GM21423 (cell line): ENCODE data around the gene HEYL.

ENCODE experiments used
- ATAC-seq: cut with Tn5 transposase; IDR thresholded peaks from one replicate; pipeline ENCODE4 v1.9.1; 2021; ENCODE audit warnings: mild to moderate bottlenecking, moderate library complexity; ENCODE audit not compliant: unreplicated experiment

HEYL gene

GRCh38 chr1:39668111-39668510 lies 28.7 kb upstream of the HEYL start:
- no peak for ATAC-seq

DNA sequence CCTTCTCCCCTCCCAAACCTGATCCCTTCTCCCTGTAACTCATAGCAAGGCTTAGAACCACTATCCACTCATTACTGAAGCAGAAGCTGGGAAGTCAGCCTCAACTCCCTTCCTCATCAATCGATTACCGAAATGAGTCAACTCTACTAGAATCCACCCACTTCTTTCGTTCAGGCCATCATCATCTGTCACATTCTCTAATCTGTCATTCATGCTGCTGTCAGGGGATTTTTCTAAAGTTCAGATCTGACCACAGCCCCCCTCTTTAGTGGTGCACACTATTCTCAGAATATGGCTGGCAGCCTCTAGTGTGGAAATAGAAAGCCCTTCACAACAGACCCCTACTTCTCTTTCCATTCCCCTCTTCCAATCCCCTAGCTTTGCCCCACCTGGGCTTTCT lies 27.3 kb upstream of the HEYL start:
- peak; percentile 73 for ATAC-seq

DNA sequence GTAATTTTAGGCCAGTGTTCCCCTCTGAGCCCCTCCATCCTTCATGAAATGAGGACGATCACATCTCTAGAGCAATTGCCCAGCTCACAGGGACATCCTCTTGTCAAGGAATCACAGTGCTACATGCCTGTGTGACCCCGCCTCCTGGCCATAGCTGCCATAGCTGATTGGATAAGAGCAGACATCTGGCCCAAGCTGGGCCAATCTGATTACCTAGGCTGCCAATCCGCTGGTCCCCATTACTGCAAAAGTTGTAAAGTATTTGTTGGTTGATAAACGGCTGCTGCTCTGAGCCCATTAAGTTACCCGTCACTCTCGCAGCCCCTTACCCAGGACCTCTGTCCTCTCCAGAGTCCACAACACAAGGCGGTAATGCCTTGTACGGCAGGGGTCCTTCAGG lies 24.1 kb upstream of the HEYL start:
- ATAC-seq: no peak

DNA sequence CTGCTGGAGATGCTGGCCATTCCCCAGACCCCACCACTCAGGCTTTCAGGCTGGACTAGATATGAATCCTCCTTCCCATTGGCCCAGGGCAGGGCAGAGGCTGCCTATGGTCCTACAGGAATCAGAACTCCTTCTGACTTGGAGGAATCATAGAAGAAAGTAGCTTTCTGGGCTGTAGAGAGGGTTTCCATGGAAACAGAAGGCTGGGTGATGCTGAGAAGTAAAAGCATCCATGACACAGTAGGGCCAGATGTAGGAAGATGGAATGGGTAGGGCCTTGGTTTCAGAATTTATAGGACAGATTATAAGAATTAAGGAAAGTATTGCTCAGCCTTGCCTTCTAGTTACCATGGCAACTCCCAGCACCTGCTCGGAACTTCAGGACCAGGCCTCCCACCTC lies 23.4 kb upstream of the HEYL start:
- ATAC-seq: no peak

GRCh38 chr1:39659538-39659937 lies 20.1 kb upstream of the HEYL start:
- no peak for ATAC-seq

DNA sequence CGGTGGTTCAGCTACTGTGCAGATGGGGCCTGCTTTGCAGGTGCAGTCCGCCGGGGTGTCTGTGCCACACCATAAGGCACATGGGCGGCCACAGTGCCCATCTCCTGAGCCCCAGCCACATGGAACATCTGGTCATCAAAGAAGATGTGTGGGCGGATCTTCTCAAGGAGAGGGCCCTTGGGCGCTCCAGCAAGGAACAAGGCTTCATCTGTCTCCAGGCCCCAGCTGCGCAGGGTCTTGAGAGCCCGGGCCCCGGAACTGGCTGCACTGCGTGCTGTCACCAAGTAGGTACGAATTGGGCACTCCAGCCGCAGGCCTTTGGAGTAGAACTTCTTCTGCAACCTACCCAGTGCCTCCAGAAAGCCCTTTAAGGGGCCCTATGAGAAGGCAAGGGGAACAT lies 19.7 kb upstream of the HEYL start:
- no peak for ATAC-seq

- no peak for ATAC-seq
Observed at GRCh38 chr1:39657923-39658485, 18.6 kb upstream of the HEYL start.

- ATAC-seq: no peak
Observed at GRCh38 chr1:39657402-39657801, 18.0 kb upstream of the HEYL start.

DNA sequence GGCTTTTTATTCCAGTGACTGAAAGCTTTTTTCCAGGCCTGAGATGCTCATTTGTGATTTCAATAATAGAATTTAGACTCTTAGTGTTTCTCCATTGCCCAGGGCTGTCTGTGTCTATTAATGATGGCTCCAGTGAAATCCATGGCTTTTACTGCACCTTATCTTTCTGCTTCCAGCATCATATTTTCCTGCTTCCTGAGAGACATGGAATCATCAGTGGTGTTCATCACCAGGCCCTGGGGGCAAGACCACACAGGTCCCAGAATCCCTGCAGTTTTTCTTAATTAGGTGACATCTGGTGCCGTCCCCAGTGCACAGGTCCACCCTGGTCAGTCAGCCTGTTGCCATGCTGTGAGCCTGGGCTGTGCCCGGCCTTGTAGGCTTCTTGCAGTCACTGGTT lies 16.9 kb upstream of the HEYL start:
- no peak for ATAC-seq

GRCh38 chr1:39655578-39656268 lies 16.3 kb upstream of the HEYL start:
- no peak for ATAC-seq

DNA sequence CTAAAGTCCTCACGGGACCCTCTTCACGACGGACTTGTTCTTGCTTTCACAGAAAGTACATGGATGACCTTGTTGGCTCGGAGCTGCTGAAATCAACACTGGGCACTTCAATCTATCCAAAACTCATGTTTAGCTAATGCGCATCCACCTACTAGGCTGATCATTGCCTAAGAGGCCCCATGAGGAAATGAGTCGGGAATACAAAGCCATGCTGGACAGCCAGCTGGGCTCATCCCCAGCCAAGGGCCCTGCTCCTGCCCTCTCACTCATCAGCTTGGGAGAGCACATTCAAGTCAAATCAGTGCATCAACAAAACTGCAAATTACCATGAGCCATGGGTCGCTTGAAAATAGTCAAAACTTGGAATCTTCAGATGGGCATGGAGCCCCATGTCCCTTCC lies 14.8 kb upstream of the HEYL start:
- ATAC-seq: no peak

DNA sequence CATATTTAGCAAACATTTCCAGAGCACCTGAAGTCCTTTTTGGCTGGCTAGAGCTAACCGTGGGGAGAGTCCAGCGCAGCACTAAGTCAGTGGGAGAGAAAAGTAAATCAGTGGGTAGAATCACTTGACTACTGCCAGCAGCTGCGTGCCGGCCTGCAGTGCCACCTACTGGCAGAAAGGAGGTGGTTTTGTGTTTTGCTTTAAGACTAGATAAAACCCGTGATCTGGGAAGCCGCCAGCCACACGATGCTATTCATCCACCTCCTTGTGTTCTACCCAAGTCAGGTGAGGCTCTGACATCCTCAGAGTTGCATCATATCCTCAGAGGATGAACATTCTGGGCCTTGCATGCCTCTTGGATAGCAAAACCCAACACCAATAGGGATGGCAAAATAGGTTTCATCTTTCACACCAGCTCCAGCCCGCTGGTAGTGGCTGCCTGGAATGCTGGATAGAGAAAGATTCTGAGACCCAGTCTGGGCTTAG lies 14.1 kb upstream of the HEYL start:
- ATAC-seq: no peak

DNA sequence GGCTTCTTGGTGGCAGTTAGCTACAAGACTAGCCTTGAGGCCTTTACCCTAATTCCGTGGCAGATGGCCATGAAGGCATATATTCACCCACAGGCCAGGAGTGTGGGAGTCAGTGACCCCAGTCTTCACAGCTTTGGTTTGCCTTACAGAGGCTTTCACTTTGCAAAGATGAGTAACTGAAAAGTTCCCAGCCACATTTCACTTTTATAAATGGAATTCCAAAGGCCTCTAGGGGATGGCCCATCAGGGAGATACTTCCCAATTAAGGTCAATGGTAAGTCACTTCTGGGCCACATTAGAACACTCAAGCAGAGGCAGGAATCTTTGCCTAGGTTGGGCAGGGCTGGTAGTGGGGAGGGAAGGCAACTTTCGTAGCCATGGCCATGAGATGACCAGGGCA lies 13.1 kb upstream of the HEYL start:
- no peak for ATAC-seq

DNA sequence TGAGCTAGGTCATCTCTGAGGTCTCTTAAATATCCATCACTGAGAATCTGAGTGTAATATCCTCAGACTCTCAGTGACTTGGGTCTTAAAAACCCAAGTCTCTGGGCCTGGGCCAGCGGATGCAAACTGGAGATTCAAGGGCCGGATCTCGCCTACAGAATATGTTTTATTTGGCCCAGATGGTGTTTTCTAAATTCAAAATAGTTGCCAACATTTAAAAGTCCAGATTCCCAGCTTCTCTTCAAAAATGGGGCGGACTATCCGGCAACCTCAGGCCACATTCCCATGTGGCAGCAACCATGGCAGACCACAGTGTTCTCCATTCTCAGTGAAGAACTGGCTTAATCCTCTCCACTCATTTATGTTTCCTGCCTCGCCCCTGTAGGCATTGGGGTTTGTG lies 12.7 kb upstream of the HEYL start:
- no peak for ATAC-seq

DNA sequence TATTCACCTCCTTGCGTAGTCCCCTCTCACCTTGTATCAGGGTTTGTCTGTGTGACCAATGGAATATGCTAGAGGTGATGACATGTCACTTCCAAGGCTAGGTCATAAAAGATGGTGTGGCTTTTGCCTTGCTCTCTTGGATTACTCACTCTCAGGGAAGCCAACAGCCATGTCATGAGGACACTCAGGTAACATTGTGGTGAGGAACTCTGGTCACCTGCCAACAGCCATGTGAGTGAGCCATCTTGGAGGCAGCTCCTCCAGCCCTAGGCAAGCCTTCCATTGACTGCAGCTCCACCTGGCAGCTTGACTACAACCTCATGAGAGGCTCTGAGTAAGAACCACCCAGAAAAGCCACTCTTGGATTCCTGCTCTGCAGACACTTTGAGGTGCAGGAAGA lies 11.0 kb upstream of the HEYL start:
- no peak for ATAC-seq

DNA sequence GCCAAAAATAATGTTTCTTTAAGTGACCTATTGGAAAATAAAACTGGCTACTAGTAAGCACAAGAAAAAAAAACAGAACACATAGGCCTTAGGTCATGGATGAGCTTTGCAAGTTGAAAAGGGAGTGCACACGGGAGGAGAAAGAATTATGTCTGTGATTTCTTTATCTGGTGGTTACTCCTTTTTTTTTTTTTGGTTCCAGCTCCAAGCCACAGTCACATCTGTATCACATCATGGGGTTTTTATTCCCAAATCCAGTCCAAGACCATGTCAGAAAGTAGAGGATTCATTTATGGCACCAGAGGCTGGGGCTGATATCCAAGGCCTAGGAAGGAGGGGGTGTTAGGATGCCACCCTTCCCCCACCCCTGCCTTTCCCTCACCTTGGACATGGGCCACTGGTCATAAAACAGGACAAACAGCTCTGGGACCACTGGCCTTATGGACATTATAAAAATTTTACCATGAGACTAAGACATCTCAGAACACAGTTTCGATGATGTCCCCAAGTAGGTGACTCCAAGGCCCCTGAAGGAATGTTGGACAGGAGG lies 10.3 kb upstream of the HEYL start:
- no peak for ATAC-seq

DNA sequence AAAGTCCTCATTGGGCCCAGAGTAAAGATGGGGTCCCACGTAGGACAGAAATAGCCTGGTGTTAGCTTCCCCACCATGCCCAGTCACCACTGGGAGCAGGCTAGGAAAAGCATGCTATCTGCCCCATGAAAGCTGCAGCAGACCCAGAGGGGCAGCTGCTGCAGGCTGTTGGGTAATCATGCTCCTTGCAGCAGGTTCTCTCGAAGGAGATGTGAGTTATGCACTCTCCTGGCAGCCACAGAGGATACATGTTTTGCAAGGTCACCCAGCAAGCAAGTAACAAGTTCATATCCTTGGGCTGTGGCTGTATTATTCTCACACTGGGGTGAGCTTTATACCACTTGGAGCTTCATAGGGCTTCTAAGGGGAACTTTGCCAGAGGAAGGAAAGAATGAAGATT lies 9.1 kb upstream of the HEYL start:
- ATAC-seq: no peak

DNA sequence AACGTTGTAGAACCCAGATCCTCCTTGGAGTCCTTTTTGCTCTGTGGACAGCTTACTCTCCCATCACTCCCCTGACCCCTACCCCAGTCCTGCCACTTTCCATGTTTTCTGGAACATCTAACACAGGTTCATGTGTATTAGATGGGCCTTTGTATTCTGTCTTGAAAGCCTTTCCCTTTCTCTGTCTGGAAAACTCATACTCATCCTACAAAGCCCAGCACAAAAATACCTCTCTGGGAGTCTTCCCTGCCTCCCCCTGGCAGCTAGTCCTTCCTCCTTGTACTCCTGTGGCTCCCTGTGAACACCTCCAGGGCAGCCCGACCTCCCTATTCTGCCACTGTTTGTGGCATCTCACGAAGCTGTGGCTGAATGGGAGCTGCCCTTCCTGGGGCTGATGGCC lies 7.8 kb upstream of the HEYL start:
- ATAC-seq: no peak

DNA sequence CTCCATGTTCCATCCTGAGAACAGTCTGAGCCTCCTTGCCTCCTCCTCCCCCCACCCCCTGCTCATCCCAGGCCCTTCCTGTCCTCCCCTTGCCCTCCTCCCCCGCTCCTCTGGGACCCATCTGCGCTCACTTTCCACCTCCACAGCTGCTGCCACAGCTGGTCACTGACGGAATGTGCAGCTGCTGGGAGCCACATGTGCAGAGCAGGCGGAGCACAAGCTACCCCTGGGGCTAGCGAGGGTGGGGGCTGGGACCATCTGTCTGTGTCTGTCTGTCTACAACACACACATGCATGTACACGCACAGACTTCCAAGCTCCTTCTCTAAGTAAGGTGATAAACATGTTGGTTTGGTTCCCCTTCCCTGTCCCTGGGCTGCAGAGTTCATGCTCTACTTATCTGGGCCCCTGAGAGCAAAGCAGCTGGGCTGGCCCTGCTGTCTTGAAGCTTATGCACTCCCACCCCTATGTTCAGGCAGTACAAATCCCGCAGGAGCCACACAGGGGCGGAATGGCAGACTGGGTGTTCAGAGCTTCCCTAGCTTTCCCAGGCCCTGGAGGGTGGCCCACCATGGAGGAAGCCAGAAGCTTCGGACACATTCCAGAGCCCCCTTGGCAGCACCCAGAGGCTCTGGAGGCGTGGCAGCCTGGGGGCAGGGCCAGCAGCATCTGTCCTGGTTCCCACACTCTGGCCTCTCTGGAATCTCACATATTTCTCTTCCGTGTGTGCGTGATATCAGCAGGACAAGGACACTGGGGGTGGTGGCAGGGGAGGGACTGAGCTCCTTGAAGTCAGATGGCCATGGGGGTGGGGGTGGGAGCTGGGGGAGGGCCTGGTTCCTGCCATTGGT lies 7.0 kb upstream of the HEYL start:
- ATAC-seq: no peak

- no peak for ATAC-seq
Observed at GRCh38 chr1:39645411-39646043, 6.1 kb upstream of the HEYL start.

DNA sequence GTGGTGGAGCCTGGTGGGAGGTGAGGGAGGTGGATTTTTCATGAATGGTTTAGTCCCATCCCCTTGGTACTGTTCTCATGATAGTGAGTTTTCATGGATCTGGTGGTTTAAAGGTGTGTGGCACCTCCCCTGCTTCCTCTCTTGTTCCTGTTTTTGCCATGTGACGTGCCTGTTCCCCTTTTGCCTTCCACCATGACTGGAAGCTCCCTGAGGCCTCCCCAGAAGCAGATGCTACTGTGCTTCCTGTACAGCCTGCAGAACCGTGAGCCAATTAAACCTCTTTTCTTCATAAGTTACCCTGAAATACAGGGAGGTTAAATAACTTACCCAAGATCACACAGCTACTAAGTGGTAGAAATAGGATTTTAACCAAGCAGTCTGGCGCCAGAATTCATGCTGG lies 4.3 kb upstream of the HEYL start:
- ATAC-seq: no peak
